ENCODE measurements around the gene CDKL5.
A peak's percentile ranks its signal among the peaks of the same experiment; 100 is the strongest.

The CDKL5 gene

DNA sequence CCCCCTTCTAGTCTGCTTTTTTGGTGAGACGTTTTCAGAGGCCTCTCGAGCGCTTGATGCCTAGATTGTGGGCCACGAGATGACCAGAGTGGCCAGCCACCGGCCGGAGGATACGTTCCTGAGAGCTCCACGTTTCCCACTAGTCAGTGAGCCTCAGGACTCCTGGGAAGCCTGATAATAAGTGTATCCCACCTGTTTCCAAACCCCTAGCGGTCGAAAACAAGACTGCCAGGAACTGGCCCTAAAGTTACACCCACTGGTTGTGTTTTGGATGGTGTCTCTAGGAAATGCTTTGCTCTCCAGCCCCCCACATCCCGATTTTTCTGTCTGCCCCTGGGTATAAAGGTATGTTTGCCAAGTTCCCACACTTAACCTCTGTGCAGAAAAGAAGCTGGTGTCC is 251.1 kb downstream of the CDKL5 start:
- no peaks in the 10 kb centered on the region for H3K9me3 ChIP-seq (ENCODE audit: insufficient read depth, low read depth, low read length)
- H3K9ac ChIP-seq (ENCODE audit: low read depth, low read length, poor library complexity, severe bottlenecking): no peak overlapping the region
- no peaks in the 10 kb centered on the region for H3K79me2 ChIP-seq (ENCODE audit: insufficient read depth, low read length)
- no peaks in the 10 kb centered on the region for H3K36me3 ChIP-seq (ENCODE audit: insufficient read depth, low read length)
- H4K20me1 ChIP-seq (ENCODE audit: insufficient read depth, low read length, poor library complexity, severe bottlenecking): no peaks in the 10 kb centered on the region
- no peaks in the 10 kb centered on the region for H3K9me2 ChIP-seq (replicated peaks; ENCODE audit: low read depth, low read length)
- no peak for TF ChIP-seq EZH2phosphoT487 (IDR thresholded peaks at IDR 0.05; ENCODE audit: borderline replicate concordance)
- H3K4me1 ChIP-seq (ENCODE audit: insufficient read depth, low read length, poor library complexity, severe bottlenecking): no peaks in the 10 kb centered on the region
- H3K4me2 ChIP-seq (ENCODE audit: low read depth, low read length, poor library complexity, severe bottlenecking): peak overlapping the region; percentile 74
- no peaks in the 10 kb centered on the region for H3K27me3 ChIP-seq (ENCODE audit: insufficient read depth, low read length, poor library complexity, severe bottlenecking)
- no peak overlapping the region for H3K4me3 ChIP-seq (ENCODE audit: low read length, poor library complexity, severe bottlenecking)
- H2AFZ ChIP-seq (ENCODE audit: low read length): no peak overlapping the region
- H3F3A ChIP-seq (ENCODE audit: low read depth): no peaks in the 10 kb centered on the region

DNA sequence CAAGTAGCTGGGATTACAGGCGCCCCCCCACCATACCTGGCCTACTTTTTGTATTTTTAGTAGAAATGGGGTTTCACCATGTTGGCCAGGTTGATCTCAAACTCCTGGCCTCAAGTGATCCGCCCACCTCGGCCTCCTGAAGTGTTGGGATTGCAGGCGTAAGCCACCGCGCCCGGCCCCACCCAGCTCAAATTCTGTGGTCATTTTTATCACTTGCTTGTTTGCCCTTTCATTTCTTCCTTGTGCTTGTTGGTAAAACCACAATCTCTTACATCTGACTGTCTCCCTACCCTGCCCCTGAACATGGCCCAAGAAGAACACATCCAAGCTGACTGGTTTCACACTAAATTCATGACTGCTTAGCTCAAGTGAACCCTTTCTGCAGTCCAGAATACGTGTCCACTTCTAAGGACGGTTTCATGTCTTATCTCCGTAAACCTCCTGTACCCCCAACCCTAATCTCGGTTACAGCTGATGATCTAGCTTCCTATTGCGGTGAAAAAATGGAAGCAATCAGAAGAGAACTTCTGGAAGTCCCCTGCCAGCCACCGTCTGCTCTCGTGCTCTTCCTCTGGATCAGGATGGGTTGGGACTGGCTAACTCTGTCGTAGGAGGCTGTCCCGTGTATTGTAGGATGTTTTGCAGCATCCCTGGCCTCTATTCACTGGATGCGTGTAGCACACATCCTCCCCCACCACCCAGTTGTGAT is 251.9 kb downstream of the CDKL5 start:
- TF ChIP-seq EZH2phosphoT487 (IDR thresholded peaks at IDR 0.05; ENCODE audit: borderline replicate concordance): no peak
- TF ChIP-seq, protein P1, sequence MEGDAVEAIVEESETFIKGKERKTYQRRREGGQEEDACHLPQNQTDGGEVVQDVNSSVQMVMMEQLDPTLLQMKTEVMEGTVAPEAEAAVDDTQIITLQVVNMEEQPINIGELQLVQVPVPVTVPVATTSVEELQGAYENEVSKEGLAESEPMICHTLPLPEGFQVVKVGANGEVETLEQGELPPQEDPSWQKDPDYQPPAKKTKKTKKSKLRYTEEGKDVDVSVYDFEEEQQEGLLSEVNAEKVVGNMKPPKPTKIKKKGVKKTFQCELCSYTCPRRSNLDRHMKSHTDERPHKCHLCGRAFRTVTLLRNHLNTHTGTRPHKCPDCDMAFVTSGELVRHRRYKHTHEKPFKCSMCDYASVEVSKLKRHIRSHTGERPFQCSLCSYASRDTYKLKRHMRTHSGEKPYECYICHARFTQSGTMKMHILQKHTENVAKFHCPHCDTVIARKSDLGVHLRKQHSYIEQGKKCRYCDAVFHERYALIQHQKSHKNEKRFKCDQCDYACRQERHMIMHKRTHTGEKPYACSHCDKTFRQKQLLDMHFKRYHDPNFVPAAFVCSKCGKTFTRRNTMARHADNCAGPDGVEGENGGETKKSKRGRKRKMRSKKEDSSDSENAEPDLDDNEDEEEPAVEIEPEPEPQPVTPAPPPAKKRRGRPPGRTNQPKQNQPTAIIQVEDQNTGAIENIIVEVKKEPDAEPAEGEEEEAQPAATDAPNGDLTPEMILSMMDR (conservative IDR thresholded peaks at IDR 0.05; ENCODE audit: low read length): no peak
- Histone ChIP-seq H3K27me3 (ENCODE audit: insufficient read depth, low read length, poor library complexity, severe bottlenecking) (no peaks in the 10 kb centered on the region), H3K79me2 (ENCODE audit: insufficient read depth, low read length) (no peaks in the 10 kb centered on the region), H2AFZ (ENCODE audit: low read length) (no peak overlapping the region), H3K9me2 (replicated peaks; ENCODE audit: low read depth, low read length) (no peaks in the 10 kb centered on the region), H3K4me2 (ENCODE audit: low read depth, low read length, poor library complexity, severe bottlenecking) (no peak overlapping the region), H3K9me3 (ENCODE audit: insufficient read depth, low read depth, low read length) (no peaks in the 10 kb centered on the region), H3K4me3 (ENCODE audit: low read length, poor library complexity, severe bottlenecking) (no peak overlapping the region), H3K4me1 (ENCODE audit: insufficient read depth, low read length, poor library complexity, severe bottlenecking) (no peaks in the 10 kb centered on the region), H3K36me3 (ENCODE audit: insufficient read depth, low read length) (no peaks in the 10 kb centered on the region), H3K9ac (ENCODE audit: low read depth, low read length, poor library complexity, severe bottlenecking) (no peak overlapping the region), H4K20me1 (ENCODE audit: insufficient read depth, low read length, poor library complexity, severe bottlenecking) (no peaks in the 10 kb centered on the region), H3F3A (ENCODE audit: low read depth) (no peaks in the 10 kb centered on the region)

DNA sequence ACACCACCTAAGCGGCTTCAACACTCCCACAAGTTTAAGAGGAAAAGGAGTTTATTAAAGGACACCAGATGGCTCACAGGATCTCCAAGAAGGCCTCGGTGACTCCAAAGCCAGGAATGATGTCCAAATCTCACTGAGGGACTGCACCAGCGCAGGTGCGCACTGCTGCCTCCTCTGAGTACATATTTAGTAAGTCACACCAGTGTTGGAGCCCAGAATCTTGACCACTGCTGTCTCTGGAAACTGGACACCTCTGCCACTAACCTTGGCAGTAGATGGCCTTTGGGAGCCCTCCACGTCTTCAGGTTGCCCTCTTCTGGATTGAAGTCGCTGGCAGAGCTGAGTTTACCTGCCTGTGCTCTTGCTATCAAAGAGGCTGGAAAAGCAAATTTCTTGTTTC is 256.6 kb downstream of the CDKL5 start:
- H3F3A ChIP-seq (ENCODE audit: low read depth): no peaks in the 10 kb centered on the region
- H3K27me3 ChIP-seq (ENCODE audit: insufficient read depth, low read length, poor library complexity, severe bottlenecking): no peaks in the 10 kb centered on the region
- no peaks in the 10 kb centered on the region for H3K36me3 ChIP-seq (ENCODE audit: insufficient read depth, low read length)
- H3K4me1 ChIP-seq (ENCODE audit: insufficient read depth, low read length, poor library complexity, severe bottlenecking): no peaks in the 10 kb centered on the region
- H3K4me3 ChIP-seq (ENCODE audit: low read length, poor library complexity, severe bottlenecking): no peak overlapping the region
- no peak overlapping the region for H2AFZ ChIP-seq (ENCODE audit: low read length)
- no peak overlapping the region for H3K9ac ChIP-seq (ENCODE audit: low read depth, low read length, poor library complexity, severe bottlenecking)
- H3K9me2 ChIP-seq (replicated peaks; ENCODE audit: low read depth, low read length): no peaks in the 10 kb centered on the region
- TF ChIP-seq, protein P1 (conservative IDR thresholded peaks at IDR 0.05; ENCODE audit: low read length): no peak
- TF ChIP-seq EZH2phosphoT487 (IDR thresholded peaks at IDR 0.05; ENCODE audit: borderline replicate concordance): no peak
- H3K79me2 ChIP-seq (ENCODE audit: insufficient read depth, low read length): no peaks in the 10 kb centered on the region
- no peaks in the 10 kb centered on the region for H3K9me3 ChIP-seq (ENCODE audit: insufficient read depth, low read depth, low read length)
- H4K20me1 ChIP-seq (ENCODE audit: insufficient read depth, low read length, poor library complexity, severe bottlenecking): no peaks in the 10 kb centered on the region
- H3K4me2 ChIP-seq (ENCODE audit: low read depth, low read length, poor library complexity, severe bottlenecking): no peak overlapping the region

DNA sequence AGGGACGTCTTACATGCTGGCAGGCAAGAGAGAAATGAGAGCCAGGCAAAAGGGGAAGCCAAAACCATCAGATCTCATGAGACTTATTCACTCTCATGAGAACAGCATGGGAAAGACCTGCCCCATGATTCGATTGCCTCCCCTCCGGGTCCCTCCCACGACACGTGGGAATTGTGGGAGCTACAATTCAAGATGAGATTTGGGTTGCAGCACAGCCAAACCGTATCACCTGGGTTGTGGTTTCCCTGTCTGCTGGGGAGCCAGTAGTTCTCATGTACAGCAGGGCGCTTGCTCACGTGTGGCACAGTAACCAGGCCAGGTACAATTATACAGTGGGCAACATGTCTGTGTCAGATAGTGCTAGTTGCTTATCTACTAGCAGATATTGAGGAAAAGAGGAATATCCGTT is 257.6 kb downstream of the CDKL5 start:
- no peak overlapping the region for H2AFZ ChIP-seq (ENCODE audit: low read length)
- no peaks in the 10 kb centered on the region for H3K9me3 ChIP-seq (ENCODE audit: insufficient read depth, low read depth, low read length)
- H3K9me2 ChIP-seq (replicated peaks; ENCODE audit: low read depth, low read length): no peaks in the 10 kb centered on the region
- no peaks in the 10 kb centered on the region for H3F3A ChIP-seq (ENCODE audit: low read depth)
- TF ChIP-seq EZH2phosphoT487 (IDR thresholded peaks at IDR 0.05; ENCODE audit: borderline replicate concordance): no peak
- TF ChIP-seq, protein P1 (conservative IDR thresholded peaks at IDR 0.05; ENCODE audit: low read length): no peak
- no peak overlapping the region for H3K4me3 ChIP-seq (ENCODE audit: low read length, poor library complexity, severe bottlenecking)
- H3K79me2 ChIP-seq (ENCODE audit: insufficient read depth, low read length): no peaks in the 10 kb centered on the region
- no peaks in the 10 kb centered on the region for H3K4me1 ChIP-seq (ENCODE audit: insufficient read depth, low read length, poor library complexity, severe bottlenecking)
- no peaks in the 10 kb centered on the region for H3K36me3 ChIP-seq (ENCODE audit: insufficient read depth, low read length)
- H3K27me3 ChIP-seq (ENCODE audit: insufficient read depth, low read length, poor library complexity, severe bottlenecking): no peaks in the 10 kb centered on the region
- H3K4me2 ChIP-seq (ENCODE audit: low read depth, low read length, poor library complexity, severe bottlenecking): no peak overlapping the region
- no peaks in the 10 kb centered on the region for H4K20me1 ChIP-seq (ENCODE audit: insufficient read depth, low read length, poor library complexity, severe bottlenecking)
- H3K9ac ChIP-seq (ENCODE audit: low read depth, low read length, poor library complexity, severe bottlenecking): no peak overlapping the region
